ES-I3 (cell line): Measurements from ENCODE around the gene APIP.

ENCODE experiments used
- H3K36me3 ChIP-seq: 2 replicates; pipeline ENCODE4 v1.6.1; 2013; ENCODE audit warnings: mild to moderate bottlenecking, low read length, control low read depth, moderate library complexity; ENCODE audit not compliant: insufficient read depth
- H3K4me1 ChIP-seq: 2 replicates; pipeline ENCODE4 v1.6.1; 2013; ENCODE audit warnings: mild to moderate bottlenecking, control low read depth, low read length; ENCODE audit not compliant: insufficient read depth
- H3K9ac ChIP-seq: 2 replicates; pipeline ENCODE4 v1.6.1; 2013; ENCODE audit warnings: low read depth, mild to moderate bottlenecking, low read length, moderate library complexity
- H3K9me3 ChIP-seq: 2 replicates; pipeline ENCODE4 v1.6.1; 2013; ENCODE audit warnings: mild to moderate bottlenecking, low read length, moderate library complexity; ENCODE audit not compliant: control insufficient read depth, insufficient read depth

APIP gene

GRCh38 chr11:34916015-34916842, at the start of gene APIP, which contains the start of gene PDHX:
Gene APIP, minus strand, starts transcription at chr11:34916379. Its CDS starts 95 bp downstream, at chr11:34916284.
Gene PDHX, plus strand, starts transcription at chr11:34916618. Its CDS starts 38 bp downstream, at chr11:34916656.
- H3K4me1 ChIP-seq = peaks cover 7% of the 10 kb centered on the region; the same call in 1 of the 2 replicates
- peak within 1 kb of the TSS; percentile 99 for H3K9ac ChIP-seq
- no peaks in the 10 kb centered on the region; the same call in 1 of the 2 replicates for H3K36me3 ChIP-seq
- no peaks in the 10 kb centered on the region for H3K9me3 ChIP-seq

- H3K4me1 ChIP-seq = no peaks in the 10 kb centered on the region
- no peaks in the 10 kb centered on the region; the same call in 1 of the 2 replicates for H3K36me3 ChIP-seq
- no peak overlapping the region for H3K9ac ChIP-seq
Measured at GRCh38 chr11:34964610-34965331, 48.6 kb upstream of the APIP start.

GRCh38 chr11:34963351-34963750, 47.2 kb upstream of the APIP start:
- H3K4me1 ChIP-seq = no peaks in the 10 kb centered on the region
- no peak overlapping the region for H3K9ac ChIP-seq
- no peaks in the 10 kb centered on the region for H3K9me3 ChIP-seq
- H3K36me3 ChIP-seq = no peaks in the 10 kb centered on the region

More at GRCh38 chr11:34964610-34965331, 48.6 kb upstream of the APIP start:
- H3K9me3 ChIP-seq = no peaks in the 10 kb centered on the region

- Histone ChIP-seq H3K36me3 (no peaks in the 10 kb centered on the region), H3K4me1 (no peaks in the 10 kb centered on the region), H3K9me3 (no peaks in the 10 kb centered on the region), H3K9ac (no peak overlapping the region)
Measured at GRCh38 chr11:34962034-34962433, 45.9 kb upstream of the APIP start.

- Histone ChIP-seq H3K4me1 (no peaks in the 10 kb centered on the region), H3K36me3 (no peaks in the 10 kb centered on the region), H3K9ac (no peak overlapping the region), H3K9me3 (no peaks in the 10 kb centered on the region)
Measured at GRCh38 chr11:34960277-34960676, 44.1 kb upstream of the APIP start.

- no peaks in the 10 kb centered on the region for H3K9me3 ChIP-seq
- no peaks in the 10 kb centered on the region for H3K4me1 ChIP-seq
- H3K36me3 ChIP-seq = no peaks in the 10 kb centered on the region
- H3K9ac ChIP-seq = no peak overlapping the region
Measured at GRCh38 chr11:34959770-34960169, 43.6 kb upstream of the APIP start.

- H3K36me3 ChIP-seq = no peaks in the 10 kb centered on the region
- H3K9me3 ChIP-seq = no peaks in the 10 kb centered on the region
- no peak overlapping the region for H3K9ac ChIP-seq
- no peaks in the 10 kb centered on the region for H3K4me1 ChIP-seq
Measured at GRCh38 chr11:34957606-34958005, 41.4 kb upstream of the APIP start.

- H3K9me3 ChIP-seq = no peaks in the 10 kb centered on the region
- H3K9ac ChIP-seq = no peak overlapping the region
- H3K36me3 ChIP-seq = no peaks in the 10 kb centered on the region
Measured at GRCh38 chr11:34957206-34957605, 41.0 kb upstream of the APIP start.

GRCh38 chr11:34953955-34954354, 37.8 kb upstream of the APIP start:
- no peak overlapping the region for H3K9ac ChIP-seq

More at GRCh38 chr11:34957206-34957605, 41.0 kb upstream of the APIP start:
- no peaks in the 10 kb centered on the region for H3K4me1 ChIP-seq

GRCh38 chr11:34948696-34949095, 32.5 kb upstream of the APIP start:
- Histone ChIP-seq H3K36me3 (no peaks in the 10 kb centered on the region), H3K4me1 (no peaks in the 10 kb centered on the region), H3K9me3 (no peaks in the 10 kb centered on the region), H3K9ac (no peak overlapping the region)

More at GRCh38 chr11:34953955-34954354, 37.8 kb upstream of the APIP start:
- Histone ChIP-seq H3K4me1 (no peaks in the 10 kb centered on the region), H3K36me3 (no peaks in the 10 kb centered on the region), H3K9me3 (no peaks in the 10 kb centered on the region)

- Histone ChIP-seq H3K9me3 (no peaks in the 10 kb centered on the region), H3K36me3 (no peaks in the 10 kb centered on the region), H3K4me1 (no peaks in the 10 kb centered on the region), H3K9ac (no peak overlapping the region)
Measured at GRCh38 chr11:34944692-34945091, 28.5 kb upstream of the APIP start.

- H3K36me3 ChIP-seq = no peaks in the 10 kb centered on the region
- H3K9me3 ChIP-seq = no peaks in the 10 kb centered on the region
- H3K9ac ChIP-seq = no peak overlapping the region
- no peaks in the 10 kb centered on the region for H3K4me1 ChIP-seq
Measured at GRCh38 chr11:34941688-34942087, 25.5 kb upstream of the APIP start.

GRCh38 chr11:34940026-34940677, 24.0 kb upstream of the APIP start:
- no peak overlapping the region for H3K9ac ChIP-seq
- no peaks in the 10 kb centered on the region for H3K4me1 ChIP-seq
- H3K36me3 ChIP-seq = no peaks in the 10 kb centered on the region
- no peaks in the 10 kb centered on the region for H3K9me3 ChIP-seq

GRCh38 chr11:34938611-34939010, 22.4 kb upstream of the APIP start:
- Histone ChIP-seq H3K4me1 (no peaks in the 10 kb centered on the region), H3K9ac (no peak overlapping the region), H3K9me3 (no peaks in the 10 kb centered on the region), H3K36me3 (no peaks in the 10 kb centered on the region)
